ENCODE results near the gene XPO5. TPM values are rescaled to one million over a fixed set of nuclear protein-coding genes. Genes with fewer than 3 reads are reported as not detected.
A peak's percentile ranks its signal among the peaks of the same experiment; 100 is the strongest.

XPO5 gene
- total and polyA plus RNA-seq, 12 donors: 6.9 to 20.1 (median 16.9) TPM

GRCh38 chr6:43509984-43510826, 65.6 kb downstream of the XPO5 start, which contains the start of gene LRRC73:
Gene LRRC73 (minus strand): TSS chr6:43510346. CDS start chr6:43509785, 561 bp downstream.
- H3K4me3 ChIP-seq: peak within 1 kb of the TSS; percentile 49 to 93 (median 70)
- H3K4me1 ChIP-seq: peaks cover 17 to 79% (median 64%) of the 10 kb centered on the region in 9 donors
- WGBS, 2 donors: 6 to 7% methylated on average over 80 to 95 of the region's 96 CpGs
- H3K36me3 ChIP-seq: peaks cover 0 to 56% (median 35%) of the 10 kb centered on the region in 9 donors
- intact Hi-C loops (cut with DNase I): loop anchor here in 9 of 10 donors (5.0 to 10.0 kb wide), 7 partner anchors 43 to 325 kb away; partner anchors contain the start of gene CUL9 (in 1 of the 9)
- peaks cover 0 to 27% (median 0%) of the 10 kb centered on the region in 7 donors for H3K27me3 ChIP-seq
- H3K27ac ChIP-seq: peak within 1 kb of the TSS in 9 of 10 donors; percentile 61 to 79 (median 73)
- ATAC-seq: peak; percentile 75 to 90 (median 79)
- TF ChIP-seq, protein P1, sequence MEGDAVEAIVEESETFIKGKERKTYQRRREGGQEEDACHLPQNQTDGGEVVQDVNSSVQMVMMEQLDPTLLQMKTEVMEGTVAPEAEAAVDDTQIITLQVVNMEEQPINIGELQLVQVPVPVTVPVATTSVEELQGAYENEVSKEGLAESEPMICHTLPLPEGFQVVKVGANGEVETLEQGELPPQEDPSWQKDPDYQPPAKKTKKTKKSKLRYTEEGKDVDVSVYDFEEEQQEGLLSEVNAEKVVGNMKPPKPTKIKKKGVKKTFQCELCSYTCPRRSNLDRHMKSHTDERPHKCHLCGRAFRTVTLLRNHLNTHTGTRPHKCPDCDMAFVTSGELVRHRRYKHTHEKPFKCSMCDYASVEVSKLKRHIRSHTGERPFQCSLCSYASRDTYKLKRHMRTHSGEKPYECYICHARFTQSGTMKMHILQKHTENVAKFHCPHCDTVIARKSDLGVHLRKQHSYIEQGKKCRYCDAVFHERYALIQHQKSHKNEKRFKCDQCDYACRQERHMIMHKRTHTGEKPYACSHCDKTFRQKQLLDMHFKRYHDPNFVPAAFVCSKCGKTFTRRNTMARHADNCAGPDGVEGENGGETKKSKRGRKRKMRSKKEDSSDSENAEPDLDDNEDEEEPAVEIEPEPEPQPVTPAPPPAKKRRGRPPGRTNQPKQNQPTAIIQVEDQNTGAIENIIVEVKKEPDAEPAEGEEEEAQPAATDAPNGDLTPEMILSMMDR (IDR thresholded peaks at IDR 0.05): no peak
- DNase-seq: peak; percentile 84 to 94
- H3K9me3 ChIP-seq: no peaks in the 10 kb centered on the region

GRCh38 chr6:43509142-43509983, 66.5 kb downstream of the XPO5 start:
- peak overlapping the region; percentile 12 to 93 (median 70) for H3K4me3 ChIP-seq
- H3K4me1 ChIP-seq: peaks cover 17 to 71% (median 56%) of the 10 kb centered on the region in 9 donors
- ATAC-seq: peak in 1 of 8 donors; percentile 0
- intact Hi-C loops (cut with DNase I): loop anchor here in 8 of 10 donors (5.0 to 10.0 kb wide), 7 partner anchors 42 to 325 kb away; partner anchors contain the start of gene CUL9 (in 1 of the 8)
- 7 to 10% methylated on average over 56 to 69 of the region's 69 CpGs for WGBS, 2 donors
- no peaks in the 10 kb centered on the region for H3K9me3 ChIP-seq
- DNase-seq: no peak
- peaks cover 0 to 27% (median 0%) of the 10 kb centered on the region in 7 donors for H3K27me3 ChIP-seq
- peaks cover 0 to 56% (median 34%) of the 10 kb centered on the region in 9 donors for H3K36me3 ChIP-seq
- H3K27ac ChIP-seq: peak overlapping the region in 8 of 10 donors; percentile 61 to 79 (median 70)
- TF ChIP-seq, protein P1 (IDR thresholded peaks at IDR 0.05): no peak

GRCh38 chr6:43508481-43509141, 67.2 kb downstream of the XPO5 start:
- H3K27me3 ChIP-seq: peaks cover 0 to 27% (median 0%) of the 10 kb centered on the region in 7 donors
- no peaks in the 10 kb centered on the region for H3K9me3 ChIP-seq
- TF ChIP-seq, protein P1 (IDR thresholded peaks at IDR 0.05): no peak
- H3K27ac ChIP-seq: no peak overlapping the region
- ATAC-seq (no peak), DNase-seq (no peak)
- intact Hi-C loops (cut with DNase I): loop anchor here in 8 of 10 donors (5.0 to 10.0 kb wide), 7 partner anchors 41 to 324 kb away; partner anchors contain the start of gene CUL9 (in 1 of the 8)
- WGBS, 2 donors: 69 to 79% methylated on average over 8 of the region's 8 CpGs
- peaks cover 0 to 56% (median 28%) of the 10 kb centered on the region in 9 donors for H3K36me3 ChIP-seq
- peaks cover 17 to 63% (median 51%) of the 10 kb centered on the region in 9 donors for H3K4me1 ChIP-seq
- H3K4me3 ChIP-seq: peak overlapping the region in 2 of 10 donors; percentile 75 to 93
